Measurements from ENCODE around the gene HLF.

HLF gene

DNA sequence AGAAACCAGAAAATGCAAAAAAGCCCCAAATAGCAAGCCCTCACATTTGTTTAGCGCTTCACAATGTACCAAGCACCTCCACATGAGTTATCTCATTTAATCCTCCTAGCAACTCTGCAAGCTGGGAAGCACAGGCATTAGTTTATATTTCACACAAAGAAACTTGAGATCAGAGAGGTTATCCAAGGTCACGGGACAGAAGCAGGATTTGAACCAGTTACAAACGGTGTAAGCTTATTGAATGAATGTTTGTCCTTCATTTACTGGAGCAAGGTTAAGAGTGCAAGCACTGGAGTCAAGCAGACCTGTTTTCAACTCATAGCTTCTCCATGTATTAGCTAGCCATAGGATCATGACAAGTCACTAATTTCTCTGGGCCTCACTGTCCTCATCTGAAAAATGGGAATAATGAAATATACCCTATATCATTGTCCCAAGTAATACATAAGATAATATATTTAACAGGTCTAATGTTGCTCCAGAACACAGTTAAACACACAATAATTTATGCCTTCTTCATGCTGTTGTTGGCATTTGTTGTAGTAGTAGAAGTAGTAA is 6.1 kb upstream of the HLF start:
- DNase-seq, result no peak

- no peak for DNase-seq
Observed at GRCh38 chr17:55259684-55260111, 5.1 kb upstream of the HLF start.

GRCh38 chr17:55261311-55261710 is 3.4 kb upstream of the HLF start:
- DNase-seq, result no peak

- DNase-seq, result no peak
Observed at GRCh38 chr17:55263569-55264277, 1.0 kb upstream of the HLF start.

GRCh38 chr17:55264278-55264644 is 499 bp upstream of the HLF start:
- DNase-seq, result no peak

- no peak for DNase-seq
Observed at GRCh38 chr17:55265311-55266021, 706 bp downstream of the HLF start.

- DNase-seq, result no peak
Observed at GRCh38 chr17:55266051-55266957, 1.5 kb downstream of the HLF start.

DNA sequence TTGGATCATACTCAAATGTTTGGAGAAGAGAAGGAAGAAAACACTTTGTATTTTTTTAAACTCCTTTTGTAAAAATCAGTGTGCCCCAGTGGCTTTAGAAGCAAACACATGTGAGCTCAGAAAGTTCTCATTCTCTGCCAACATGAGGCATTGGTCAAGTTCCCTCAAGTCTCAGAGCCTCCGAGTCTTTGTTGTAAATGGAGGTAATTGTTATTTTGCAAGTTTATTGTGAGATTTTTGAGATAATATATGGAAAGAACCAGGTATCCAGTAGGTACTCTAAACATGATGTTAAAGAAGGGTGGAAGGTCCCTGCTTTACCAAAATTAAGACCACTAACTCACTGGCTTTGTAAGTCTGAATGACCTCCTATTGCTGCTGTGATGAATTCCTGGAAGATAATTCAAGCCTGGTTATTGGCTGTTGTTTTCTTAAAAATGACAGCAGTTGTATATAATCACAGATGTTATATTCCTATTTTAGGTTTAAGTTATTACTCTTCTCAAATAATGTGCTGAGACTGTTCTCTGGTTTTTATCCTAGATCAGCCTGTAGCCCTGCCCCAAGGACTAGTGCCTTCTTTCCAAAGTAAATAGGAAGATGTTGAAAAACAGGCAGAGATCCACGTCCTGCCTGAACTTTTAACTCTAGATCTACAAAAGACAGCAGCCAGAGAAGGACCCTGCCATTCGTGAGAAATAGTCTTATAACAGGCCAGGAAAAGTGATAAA is 2.4 kb downstream of the HLF start:
- DNase-seq, result no peak

DNA sequence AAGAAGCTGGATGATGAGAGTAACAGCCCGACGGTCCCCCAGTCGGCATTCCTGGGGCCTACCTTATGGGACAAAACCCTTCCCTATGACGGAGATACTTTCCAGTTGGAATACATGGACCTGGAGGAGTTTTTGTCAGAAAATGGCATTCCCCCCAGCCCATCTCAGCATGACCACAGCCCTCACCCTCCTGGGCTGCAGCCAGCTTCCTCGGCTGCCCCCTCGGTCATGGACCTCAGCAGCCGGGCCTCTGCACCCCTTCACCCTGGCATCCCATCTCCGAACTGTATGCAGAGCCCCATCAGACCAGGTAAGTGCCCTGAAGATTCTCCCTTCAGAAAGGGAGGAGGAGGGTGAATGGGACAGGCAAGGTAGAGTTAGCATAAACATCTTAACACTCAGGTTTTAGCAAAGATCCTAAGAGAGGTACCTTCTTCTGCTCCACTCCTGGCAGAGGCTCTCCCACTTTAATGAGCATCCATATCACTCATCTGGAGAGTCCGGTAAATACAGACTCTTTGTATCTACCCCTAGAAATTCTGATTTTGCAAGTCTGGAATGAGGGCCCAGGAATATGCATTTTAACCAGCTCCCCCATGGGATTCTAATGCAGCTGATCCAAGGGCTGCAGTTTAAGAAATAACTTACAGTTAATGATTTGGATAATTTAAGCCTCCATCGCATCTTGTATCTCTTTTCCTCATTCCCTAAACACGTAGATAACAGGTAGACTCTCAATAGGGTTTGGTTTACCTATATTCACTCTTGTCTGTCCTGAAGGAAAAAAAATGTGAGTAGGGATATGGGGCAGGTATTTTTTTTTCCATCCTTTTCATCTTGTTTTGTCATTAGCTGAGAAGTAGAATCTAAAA is 3.3 kb downstream of the HLF start:
- DNase-seq, result no peak

DNA sequence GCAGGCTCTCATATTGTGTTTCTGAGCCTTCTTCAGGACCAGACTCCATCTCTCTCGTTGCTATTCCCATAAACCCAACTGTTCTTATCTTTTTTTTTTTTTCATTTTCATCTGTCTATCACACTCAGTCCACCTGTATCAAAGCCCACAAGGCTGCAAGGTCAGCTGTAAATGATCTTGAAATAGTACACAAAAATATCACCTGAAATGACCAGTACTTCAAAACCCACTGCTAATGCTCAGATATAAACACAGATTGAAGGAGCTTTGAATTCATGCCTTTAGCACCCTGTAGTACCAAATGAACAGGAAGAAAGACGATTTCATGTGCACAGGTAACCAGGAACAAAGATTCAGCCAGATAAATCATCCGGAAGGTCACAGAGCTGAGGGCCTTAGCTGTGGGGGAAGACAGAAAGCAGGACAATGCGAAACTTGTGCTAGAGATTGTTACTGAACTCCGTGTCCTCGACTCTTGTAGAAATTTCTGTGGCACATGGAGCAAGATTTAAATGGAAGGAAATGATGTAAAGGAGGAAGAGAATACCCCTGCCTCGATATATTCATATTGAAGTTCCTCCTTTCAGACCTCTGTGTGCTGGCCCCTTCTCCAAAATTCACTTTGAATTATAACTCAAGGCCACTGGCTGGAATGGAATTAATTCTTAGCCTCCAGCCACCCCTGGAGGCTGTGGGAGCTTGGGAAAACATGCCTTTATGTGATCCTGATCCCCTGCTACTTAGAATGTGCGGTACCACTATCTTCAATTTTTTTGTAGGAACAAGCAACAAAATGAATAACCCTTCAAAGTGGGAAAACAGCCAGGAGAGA is 4.1 kb downstream of the HLF start:
- DNase-seq, result no peak

GRCh38 chr17:55269894-55270293 is 5.1 kb downstream of the HLF start:
- DNase-seq, result no peak

GRCh38 chr17:55271223-55271571 is 6.4 kb downstream of the HLF start:
- no peak for DNase-seq

- no peak for DNase-seq
Observed at GRCh38 chr17:55271958-55272710, 7.4 kb downstream of the HLF start.

GRCh38 chr17:55272711-55273578 is 8.2 kb downstream of the HLF start:
- no peak for DNase-seq

DNA sequence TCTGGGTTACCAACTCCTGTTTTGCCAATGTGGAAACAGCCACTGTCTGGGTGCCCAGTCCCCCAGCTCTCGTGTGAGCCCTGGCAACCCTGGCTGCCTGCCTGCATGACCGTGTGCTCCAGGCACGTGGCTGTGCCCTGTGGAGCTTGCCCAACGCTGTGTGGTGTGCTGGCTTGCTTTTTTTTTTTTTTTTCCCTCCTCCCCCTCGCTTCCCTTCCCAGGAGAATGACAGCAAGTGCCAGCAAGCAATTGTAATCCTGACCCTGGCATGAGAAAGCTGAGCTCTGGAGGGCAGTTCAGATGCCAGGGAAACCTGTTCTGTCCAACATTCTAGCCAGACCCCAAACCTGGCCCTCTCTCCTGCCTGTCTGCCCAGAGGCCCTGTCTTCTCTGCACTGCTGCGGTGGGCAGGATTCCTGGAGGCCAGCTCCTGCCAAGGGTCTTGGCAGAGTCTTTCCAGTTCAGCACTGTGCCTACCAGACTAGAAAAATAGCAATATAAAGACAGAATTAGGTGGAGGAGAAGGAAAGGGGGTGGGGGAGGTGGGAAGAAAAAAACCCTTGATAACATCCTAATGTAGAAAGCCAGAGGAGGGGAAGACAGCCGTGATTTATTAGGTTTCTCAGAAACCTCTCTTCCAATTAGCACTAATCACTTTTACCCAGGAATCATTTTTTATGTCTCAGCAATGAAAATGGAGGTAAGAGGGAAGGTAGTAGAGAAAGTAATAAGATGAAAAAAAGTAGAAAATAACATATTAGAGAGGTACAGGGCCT is 9.0 kb downstream of the HLF start:
- no peak for DNase-seq

- no peak for DNase-seq
Observed at GRCh38 chr17:55274355-55275255, 9.8 kb downstream of the HLF start.
